Measurements from ENCODE around the gene PPL.

DNA sequence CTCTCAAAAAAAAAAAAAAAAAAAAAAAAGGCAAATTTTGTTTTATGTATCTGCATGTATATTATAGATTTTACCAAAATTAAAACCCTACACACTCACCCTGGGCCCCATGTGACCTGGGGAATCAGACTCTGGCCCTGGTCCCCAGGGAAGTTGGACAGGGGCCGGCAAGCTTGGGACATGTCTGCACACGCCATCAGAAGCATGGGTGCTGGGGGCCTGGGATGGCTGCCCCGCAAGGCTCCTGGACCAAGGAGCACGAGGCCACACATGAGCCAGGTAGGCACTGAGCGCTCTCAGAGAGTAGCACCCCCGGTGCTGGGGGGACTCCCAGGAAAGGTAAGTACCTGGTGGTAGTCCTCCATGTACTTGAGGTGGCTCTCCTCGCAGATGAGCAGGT lies 39.6 kb downstream of the PPL start:
- TF ChIP-seq, protein P1, sequence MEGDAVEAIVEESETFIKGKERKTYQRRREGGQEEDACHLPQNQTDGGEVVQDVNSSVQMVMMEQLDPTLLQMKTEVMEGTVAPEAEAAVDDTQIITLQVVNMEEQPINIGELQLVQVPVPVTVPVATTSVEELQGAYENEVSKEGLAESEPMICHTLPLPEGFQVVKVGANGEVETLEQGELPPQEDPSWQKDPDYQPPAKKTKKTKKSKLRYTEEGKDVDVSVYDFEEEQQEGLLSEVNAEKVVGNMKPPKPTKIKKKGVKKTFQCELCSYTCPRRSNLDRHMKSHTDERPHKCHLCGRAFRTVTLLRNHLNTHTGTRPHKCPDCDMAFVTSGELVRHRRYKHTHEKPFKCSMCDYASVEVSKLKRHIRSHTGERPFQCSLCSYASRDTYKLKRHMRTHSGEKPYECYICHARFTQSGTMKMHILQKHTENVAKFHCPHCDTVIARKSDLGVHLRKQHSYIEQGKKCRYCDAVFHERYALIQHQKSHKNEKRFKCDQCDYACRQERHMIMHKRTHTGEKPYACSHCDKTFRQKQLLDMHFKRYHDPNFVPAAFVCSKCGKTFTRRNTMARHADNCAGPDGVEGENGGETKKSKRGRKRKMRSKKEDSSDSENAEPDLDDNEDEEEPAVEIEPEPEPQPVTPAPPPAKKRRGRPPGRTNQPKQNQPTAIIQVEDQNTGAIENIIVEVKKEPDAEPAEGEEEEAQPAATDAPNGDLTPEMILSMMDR (conservative IDR thresholded peaks at IDR 0.05; ENCODE audit: low read depth, low read length) = no peak
- TF ChIP-seq EZH2 (IDR thresholded peaks at IDR 0.05; ENCODE audit: borderline replicate concordance, low read depth, low read length, poor library complexity, severe bottlenecking) = no peak
